ENCODE results near the gene PCDHGC3. TPM values are rescaled to one million over a fixed set of nuclear protein-coding genes. Genes with fewer than 3 reads are reported as not detected.

PCDHGC3 gene
- total and polyA plus RNA-seq, 9 of the 15 experiments (the other 6 are each of a cell fraction or from before 2014, with no cell fraction given), result 0.07 TPM; not detected in 8

DNA sequence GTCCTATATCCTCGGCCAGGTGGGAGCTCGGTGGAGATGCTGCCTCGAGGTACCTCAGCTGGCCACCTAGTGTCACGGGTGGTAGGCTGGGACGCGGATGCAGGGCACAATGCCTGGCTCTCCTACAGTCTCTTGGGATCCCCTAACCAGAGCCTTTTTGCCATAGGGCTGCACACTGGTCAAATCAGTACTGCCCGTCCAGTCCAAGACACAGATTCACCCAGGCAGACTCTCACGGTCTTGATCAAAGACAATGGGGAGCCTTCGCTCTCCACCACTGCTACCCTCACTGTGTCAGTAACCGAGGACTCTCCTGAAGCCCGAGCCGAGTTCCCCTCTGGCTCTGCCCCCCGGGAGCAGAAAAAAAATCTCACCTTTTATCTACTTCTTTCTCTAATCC, 2.0 kb downstream of the PCDHGC3 start:
- no peak for DNase-seq (ENCODE audit: extremely low read depth in 1 of 4, low spot score in 3 of 4)
- H3K27me3 ChIP-seq (ENCODE audit: control insufficient read depth in 2 of 2, insufficient read depth in 2 of 2, low read length in 2 of 2), result peaks cover 20 to 32% of the 10 kb centered on the region in 2 experiments; a peak in 4 of 5 replicates
- no peak for TF ChIP-seq YY1 (IDR thresholded peaks at IDR 0.05; ENCODE audit: borderline replicate concordance in 1 of 3, control insufficient read depth in 1 of 3, extremely low read depth in 1 of 3, insufficient read depth in 3 of 3, insufficient read length in 1 of 3, insufficient replicate concordance in 2 of 3, low read depth in 1 of 3, low read length in 2 of 3)
- TF ChIP-seq FOXA1 (IDR thresholded peaks at IDR 0.05; ENCODE audit: borderline replicate concordance), result no peak
- TF ChIP-seq DNMT1 (IDR thresholded peaks at IDR 0.05), result no peak
- no peak for TF ChIP-seq ZNF239 (CRISPR knock-in tag; IDR thresholded peaks at IDR 0.05)
- TF ChIP-seq SRSF1 (IDR thresholded peaks at IDR 0.05; ENCODE audit: low read depth, low read length), result no peak
- no peak for TF ChIP-seq SMAD2 (IDR thresholded peaks at IDR 0.05; ENCODE audit: low read depth, low read length)
- TF ChIP-seq, protein P1, sequence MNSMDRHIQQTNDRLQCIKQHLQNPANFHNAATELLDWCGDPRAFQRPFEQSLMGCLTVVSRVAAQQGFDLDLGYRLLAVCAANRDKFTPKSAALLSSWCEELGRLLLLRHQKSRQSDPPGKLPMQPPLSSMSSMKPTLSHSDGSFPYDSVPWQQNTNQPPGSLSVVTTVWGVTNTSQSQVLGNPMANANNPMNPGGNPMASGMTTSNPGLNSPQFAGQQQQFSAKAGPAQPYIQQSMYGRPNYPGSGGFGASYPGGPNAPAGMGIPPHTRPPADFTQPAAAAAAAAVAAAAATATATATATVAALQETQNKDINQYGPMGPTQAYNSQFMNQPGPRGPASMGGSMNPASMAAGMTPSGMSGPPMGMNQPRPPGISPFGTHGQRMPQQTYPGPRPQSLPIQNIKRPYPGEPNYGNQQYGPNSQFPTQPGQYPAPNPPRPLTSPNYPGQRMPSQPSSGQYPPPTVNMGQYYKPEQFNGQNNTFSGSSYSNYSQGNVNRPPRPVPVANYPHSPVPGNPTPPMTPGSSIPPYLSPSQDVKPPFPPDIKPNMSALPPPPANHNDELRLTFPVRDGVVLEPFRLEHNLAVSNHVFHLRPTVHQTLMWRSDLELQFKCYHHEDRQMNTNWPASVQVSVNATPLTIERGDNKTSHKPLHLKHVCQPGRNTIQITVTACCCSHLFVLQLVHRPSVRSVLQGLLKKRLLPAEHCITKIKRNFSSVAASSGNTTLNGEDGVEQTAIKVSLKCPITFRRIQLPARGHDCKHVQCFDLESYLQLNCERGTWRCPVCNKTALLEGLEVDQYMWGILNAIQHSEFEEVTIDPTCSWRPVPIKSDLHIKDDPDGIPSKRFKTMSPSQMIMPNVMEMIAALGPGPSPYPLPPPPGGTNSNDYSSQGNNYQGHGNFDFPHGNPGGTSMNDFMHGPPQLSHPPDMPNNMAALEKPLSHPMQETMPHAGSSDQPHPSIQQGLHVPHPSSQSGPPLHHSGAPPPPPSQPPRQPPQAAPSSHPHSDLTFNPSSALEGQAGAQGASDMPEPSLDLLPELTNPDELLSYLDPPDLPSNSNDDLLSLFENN (IDR thresholded peaks at IDR 0.05; ENCODE audit: low read depth in 2 of 2, low read length in 2 of 2), result no peak
- TF ChIP-seq, protein P2, sequence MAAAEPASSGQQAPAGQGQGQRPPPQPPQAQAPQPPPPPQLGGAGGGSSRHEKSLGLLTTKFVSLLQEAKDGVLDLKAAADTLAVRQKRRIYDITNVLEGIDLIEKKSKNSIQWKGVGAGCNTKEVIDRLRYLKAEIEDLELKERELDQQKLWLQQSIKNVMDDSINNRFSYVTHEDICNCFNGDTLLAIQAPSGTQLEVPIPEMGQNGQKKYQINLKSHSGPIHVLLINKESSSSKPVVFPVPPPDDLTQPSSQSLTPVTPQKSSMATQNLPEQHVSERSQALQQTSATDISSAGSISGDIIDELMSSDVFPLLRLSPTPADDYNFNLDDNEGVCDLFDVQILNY (CRISPR knock-in tag; IDR thresholded peaks at IDR 0.05), result no peak
- TF ChIP-seq STAT5B (CRISPR knock-in tag; IDR thresholded peaks at IDR 0.05), result no peak
- BruUV-seq (replicated peaks), result no TSS peak
- H3K9me3 ChIP-seq (replicated peaks; ENCODE audit: control insufficient read depth, insufficient read depth, low read depth, low read length), result no peaks in the 10 kb centered on the region
- in situ Hi-C loops (cut with MboI), result no loop called here
- no peak for ATAC-seq
- intact Hi-C loops (cut with micrococcal nuclease), result no loop called here
- POLR2A ChIA-PET, result no interaction called here
- H3K4me3 ChIP-seq, result no peak overlapping the region
- peaks cover 0 to 14% of the 10 kb centered on the region in 2 experiments; a peak in 1 of 5 replicates for H3K4me1 ChIP-seq (replicated peaks in 1 of 2; ENCODE audit: control insufficient read depth in 2 of 2, insufficient read depth in 2 of 2, low read length in 2 of 2)
- H3K27ac ChIP-seq (ENCODE audit: extremely low read depth, low read depth, low read length), result no peak overlapping the region
- H3K36me3 ChIP-seq (ENCODE audit: control insufficient read depth, insufficient read depth, low read length), result no peaks in the 10 kb centered on the region
- H3K4me2 ChIP-seq (ENCODE audit: insufficient read depth, low read length), result no peak overlapping the region
- no peaks in the 10 kb centered on the region for H3K79me2 ChIP-seq (ENCODE audit: control insufficient read depth, insufficient read depth, low read length)
- no peak overlapping the region for H2AFZ ChIP-seq (ENCODE audit: low read depth, low read length)
- WGBS (ENCODE audit: insufficient coverage, low coverage, missing lambda C conversion rate), result under 1% methylated on average over 13 of the region's 13 CpGs
- no peaks in the 10 kb centered on the region; the same call in 1 of the 2 replicates for H4K20me1 ChIP-seq (replicated peaks; ENCODE audit: control insufficient read depth, insufficient read depth, low read length)
- CTCF ChIA-PET (ENCODE audit: low intra/inter-chr PET ratio), result no interaction called here
- H3K9ac ChIP-seq (ENCODE audit: insufficient read depth in 1 of 2, low read depth in 2 of 2, low read length in 2 of 2), result no peak overlapping the region
- H3K9me1 ChIP-seq (ENCODE audit: control insufficient read depth, insufficient read depth, low read length), result no peaks in the 10 kb centered on the region
- no peak for FAIRE-seq
